IMR-90 (cell line): ENCODE data around the gene RAD51B. TPM values are rescaled to one million over a fixed set of nuclear protein-coding genes. Genes with fewer than 3 reads are reported as not detected.

Experiments used
- ATAC-seq: fragments of 200-7000 bp; cut with Tn5 transposase; 2 replicates; pipeline ENCODE4 v1.9.1; 2020; ENCODE audit warnings: low read depth, mild to moderate bottlenecking, moderate library complexity
- BruUV-seq: library from RNA; stranded (reverse); fragments of 400-500 nt; replicated peaks from 2 replicates; lab custom pipeline; 2021; lab: Mats Ljungman, UMichigan
- CTCF ChIA-PET: fragments of 300-600 bp; formaldehyde crosslinking; extraction: SDS; loops from one replicate; lab custom pipeline; 2021; ENCODE audit warnings: antibody characterized with exemption; lab: Yijun Ruan, JAX
- POLR2A ChIA-PET: fragments of 300-600 bp; sonication (Branson Sonifier 250); formaldehyde crosslinking; loops from one replicate; lab custom pipeline; 2022; ENCODE audit warnings: antibody characterized with exemption; ENCODE audit not compliant: unreplicated experiment; lab: Charles Lee
- DNase-seq: peaks from one replicate; pipeline ENCODE4 v3.0.0; 2013
- H2AFZ ChIP-seq: replicated peaks from 2 replicates; pipeline ENCODE3; 2013; ENCODE audit warnings: low read length, mild to moderate bottlenecking; ENCODE audit not compliant: poor library complexity
- H2AK5ac ChIP-seq: 2 replicates; pipeline ENCODE4 v1.6.1; 2013; ENCODE audit warnings: low read depth, low read length, inconsistent platforms
- H2AK9ac ChIP-seq: replicated peaks from 2 replicates; pipeline ENCODE3; 2013; ENCODE audit warnings: mild to moderate bottlenecking, low read depth, low read length, moderate library complexity; ENCODE audit not compliant: poor library complexity
- H2BK120ac ChIP-seq: 2 replicates; pipeline ENCODE4 v1.6.1; 2013; ENCODE audit warnings: low read depth, low read length, inconsistent platforms
- H2BK15ac ChIP-seq: 3 replicates; pipeline ENCODE4 v1.6.1; 2013; ENCODE audit warnings: low read depth, low read length, inconsistent platforms
- H2BK20ac ChIP-seq: 2 replicates; pipeline ENCODE4 v1.6.1; 2013; ENCODE audit warnings: low read depth, mild to moderate bottlenecking, inconsistent platforms, low read length, moderate library complexity
- H2BK5ac ChIP-seq: 2 replicates; pipeline ENCODE4 v1.6.1; 2013; ENCODE audit warnings: mild to moderate bottlenecking, low read depth, low read length, inconsistent platforms; ENCODE audit not compliant: poor library complexity, severe bottlenecking
- H3K14ac ChIP-seq: replicated peaks from 2 replicates; pipeline ENCODE4 v1.6.1; 2013; ENCODE audit warnings: low read depth, low read length, inconsistent platforms
- H3K18ac ChIP-seq: 2 replicates; pipeline ENCODE4 v1.6.1; 2013; ENCODE audit warnings: low read depth, low read length, control low read depth
- H3K23ac ChIP-seq: 2 replicates; pipeline ENCODE4 v1.6.1; 2013; ENCODE audit warnings: low read depth, low read length, inconsistent platforms
- H3K27ac ChIP-seq: 2 replicates; pipeline ENCODE4 v1.5.1; 2013; ENCODE audit warnings: mild to moderate bottlenecking, control low read depth, low read length; ENCODE audit not compliant: insufficient read depth
- H3K27me3 ChIP-seq: 2 replicates; pipeline ENCODE4 v1.6.1; 2013; ENCODE audit warnings: low read length; ENCODE audit not compliant: control insufficient read depth, insufficient read depth
- H3K36me3 ChIP-seq: 2 replicates; pipeline ENCODE4 v1.6.1; 2013; ENCODE audit warnings: low read length, mixed read lengths; ENCODE audit not compliant: control insufficient read depth, insufficient read depth
- H3K4ac ChIP-seq: 2 replicates; pipeline ENCODE4 v1.6.1; 2013; ENCODE audit warnings: low read depth, low read length, inconsistent platforms
- H3K4me1 ChIP-seq: 2 replicates; pipeline ENCODE4 v1.6.1; 2013; ENCODE audit warnings: low read length, mixed read lengths; ENCODE audit not compliant: control insufficient read depth, insufficient read depth
- H3K4me2 ChIP-seq: 2 replicates; pipeline ENCODE4 v1.6.1; 2013; ENCODE audit warnings: low read depth, mild to moderate bottlenecking, control low read depth, low read length, moderate library complexity
- H3K4me3 ChIP-seq: 2 replicates; pipeline ENCODE4 v1.5.1; 2013; ENCODE audit warnings: low read depth, mild to moderate bottlenecking, control low read depth, low read length, moderate library complexity; ENCODE audit not compliant: insufficient read depth
- H3K56ac ChIP-seq: 2 replicates; pipeline ENCODE4 v1.6.1; 2013; ENCODE audit warnings: low read length, inconsistent platforms; ENCODE audit not compliant: insufficient read depth; ENCODE audit errors: extremely low read depth
- H3K79me1 ChIP-seq, 2 experiments: 2 replicates each; pipeline ENCODE4 v1.6.1; 2013; ENCODE audit warnings: low read length in 2 of 2, inconsistent platforms in 1 of 2, low read depth in 1 of 2
- H3K9ac ChIP-seq: 2 replicates; pipeline ENCODE4 v1.6.1; 2013; ENCODE audit warnings: low read depth, low read length, control low read depth
- H3K9me1 ChIP-seq: 2 replicates; pipeline ENCODE4 v1.6.1; 2013; ENCODE audit warnings: low read length, inconsistent platforms; ENCODE audit not compliant: insufficient read depth
- H3K9me3 ChIP-seq: 2 replicates; pipeline ENCODE4 v1.6.1; 2013; ENCODE audit warnings: low read length; ENCODE audit not compliant: control insufficient read depth, insufficient read depth
- H4K20me1 ChIP-seq: 2 replicates; pipeline ENCODE4 v1.6.1; 2013; ENCODE audit warnings: low read length, inconsistent platforms; ENCODE audit not compliant: insufficient read depth
- H4K5ac ChIP-seq: 2 replicates; pipeline ENCODE4 v1.6.1; 2013; ENCODE audit warnings: mild to moderate bottlenecking, low read depth, low read length, control low read depth
- H4K8ac ChIP-seq, 2 experiments: 2 replicates each; pipeline ENCODE4 v1.6.1; 2013; ENCODE audit warnings: low read depth in 2 of 2, low read length in 2 of 2, control low read depth in 1 of 2, inconsistent platforms in 1 of 2
- H4K91ac ChIP-seq: 2 replicates; pipeline ENCODE4 v1.6.1; 2013; ENCODE audit warnings: low read depth, low read length, inconsistent platforms; ENCODE audit not compliant: insufficient read depth
- BHLHE40 ChIP-seq: fragments of 150-350 bp; IDR thresholded peaks from 2 replicates; pipeline ENCODE4 v1.6.1; 2016; ENCODE audit warnings: mild to moderate bottlenecking, low read depth, low read length
- CEBPB ChIP-seq: IDR thresholded peaks from 2 replicates; pipeline ENCODE4 v1.6.1; 2012; ENCODE audit warnings: low read depth, low read length, improper control_type of control experiment
- CHD1 ChIP-seq: IDR thresholded peaks from 2 replicates; pipeline ENCODE4 v1.6.1; 2012; ENCODE audit warnings: low read depth, low read length, improper control_type of control experiment
- FOS ChIP-seq: fragments of 150-350 bp; IDR thresholded peaks from 2 replicates; pipeline ENCODE4 v1.6.1; 2016; ENCODE audit warnings: low read depth, low read length
- MAFK ChIP-seq: IDR thresholded peaks from 2 replicates; pipeline ENCODE4 v1.6.1; 2012; ENCODE audit warnings: low read depth, low read length, improper control_type of control experiment
- MAZ ChIP-seq: IDR thresholded peaks from 2 replicates; pipeline ENCODE4 v1.6.1; 2012; ENCODE audit warnings: low read depth, mild to moderate bottlenecking, low read length, improper control_type of control experiment, moderate library complexity, borderline replicate concordance
- MXI1 ChIP-seq: IDR thresholded peaks from 2 replicates; pipeline ENCODE4 v1.6.1; 2012; ENCODE audit warnings: low read depth, mild to moderate bottlenecking, low read length, moderate library complexity, borderline replicate concordance
- NFE2L2 ChIP-seq: fragments of 150-350 bp; IDR thresholded peaks from 2 replicates; pipeline ENCODE4 v1.6.1; 2016; ENCODE audit warnings: low read depth, mild to moderate bottlenecking, low read length
- POLR2A ChIP-seq: IDR thresholded peaks from 2 replicates; pipeline ENCODE4 v1.6.1; 2012; ENCODE audit warnings: mild to moderate bottlenecking, low read depth, low read length
- RAD21 ChIP-seq: IDR thresholded peaks from 2 replicates; pipeline ENCODE4 v1.6.1; 2012; ENCODE audit warnings: low read length, improper control_type of control experiment
- RCOR1 ChIP-seq: IDR thresholded peaks from 2 replicates; pipeline ENCODE4 v1.6.1; 2012; ENCODE audit warnings: mild to moderate bottlenecking, low read length, improper control_type of control experiment; ENCODE audit not compliant: insufficient replicate concordance
- RFX5 ChIP-seq: IDR thresholded peaks from 2 replicates; pipeline ENCODE4 v1.8.0; 2012; ENCODE audit warnings: low read depth, mild to moderate bottlenecking, low read length, moderate library complexity
- SMC3 ChIP-seq: fragments of 150-350 bp; IDR thresholded peaks from 2 replicates; pipeline ENCODE4 v1.6.1; 2016; ENCODE audit warnings: low read depth, mild to moderate bottlenecking, antibody characterized with exemption, low read length, moderate library complexity
- WGBS, 2 experiments: methylation state at CpG; one replicate each; pipeline versions ENCODE4 v1.1.5 to v1.1.7; 2013; ENCODE audit warnings: missing lambda C conversion rate in 2 of 2; ENCODE audit not compliant: insufficient read length in 1 of 2; ENCODE audit errors: extremely low coverage in 2 of 2; 5-methylcytosine and 5-hydroxymethylcytosine counted together
- dilution Hi-C: fragments of 300-500 bp; cut with HindIII; formaldehyde crosslinking; loops from one replicate; pipeline ENCODE4 v1.14.3; 2018; ENCODE audit warnings: low sequenced_read_pairs; ENCODE audit not compliant: unreplicated experiment
- in situ Hi-C: fragments of 300-500 bp; cut with MboI; formaldehyde crosslinking; loops from 3 replicates; pipeline ENCODE4 v1.14.3; 2019; ENCODE audit warnings: low sequenced_read_pairs, inconsistent platforms, mixed read lengths
- intact Hi-C: fragments of 100-400 bp; cut with micrococcal nuclease; formaldehyde crosslinking; loops from 2 replicates; pipeline ENCODE4 v1.10.0; 2022
- polyA plus RNA-seq, 3 experiments: library from polyadenylated mRNA; depleted of rRNA; stranded (reverse); fragments of >200 nt; gene quantifications; 2 replicates each; pipeline ENCODE4 v1.2.3, GENCODE V29; 2012; ENCODE audit warnings: low replicate concordance in 1 of 3
- total RNA-seq: library from RNA; depleted of rRNA; stranded (reverse); fragments of >200 nt; gene quantifications from 2 replicates; pipeline ENCODE4 v1.2.3, GENCODE V29; 2012
- TF ChIP-seq, protein P1 (sequence below): fragments of 150-350 bp; IDR thresholded peaks from 2 replicates; pipeline ENCODE4 v1.6.1; 2016; ENCODE audit warnings: low read depth, mild to moderate bottlenecking, low read length, moderate library complexity, borderline replicate concordance
- TF ChIP-seq, protein P2 (sequence below): conservative IDR thresholded peaks from 2 replicates; pipeline ENCODE4 v1.5.1; 2012; ENCODE audit warnings: mild to moderate bottlenecking, low read depth, low read length, improper control_type of control experiment
- TF ChIP-seq, protein P3 (sequence below): fragments of 150-350 bp; IDR thresholded peaks from 2 replicates; pipeline ENCODE4 v1.6.1; 2017; ENCODE audit warnings: mild to moderate bottlenecking, antibody characterized with exemption, low read length, low read depth

RAD51B gene
- total and polyA plus RNA-seq, 2 of the 4 experiments (the other 2 are of a cell fraction) = 5.1 to 18.8 TPM

DNA sequence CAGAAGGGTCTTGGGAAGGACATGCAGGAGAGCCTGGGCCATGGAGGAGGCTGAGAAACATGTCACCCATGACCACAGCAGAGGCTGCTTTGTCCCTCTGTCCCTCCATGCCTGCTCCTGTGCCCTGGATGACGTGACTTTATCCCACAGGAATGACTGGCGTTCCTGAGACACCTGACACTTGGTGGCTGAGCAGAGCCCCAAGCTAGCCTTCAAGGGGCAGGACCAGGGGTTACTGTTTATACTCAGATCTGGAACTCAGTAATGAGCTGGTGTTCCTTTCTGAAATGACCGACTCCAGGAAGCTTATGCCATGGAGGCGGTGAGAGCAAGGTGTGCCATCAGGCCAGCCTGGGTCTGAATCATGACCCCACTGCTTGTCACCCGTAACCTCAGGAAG is 929.1 kb downstream of the RAD51B start:
- Histone ChIP-seq H4K5ac (no peak overlapping the region), H3K27ac (no peak overlapping the region), H2AK5ac (peak overlapping the region; percentile 27; the same call in 1 of the 2 replicates), H3K14ac (no peak overlapping the region), H2BK20ac (no peak overlapping the region), H3K36me3 (no peaks in the 10 kb centered on the region), H2AFZ (no peak overlapping the region), H3K56ac (no peak overlapping the region), H3K4me2 (no peak overlapping the region), H3K9ac (no peak overlapping the region), H3K18ac (no peak overlapping the region), H3K4me3 (no peak overlapping the region), H4K20me1 (no peaks in the 10 kb centered on the region), H4K8ac (no peak overlapping the region), H3K4me1 (no peaks in the 10 kb centered on the region), H2BK15ac (no peak overlapping the region), H2BK120ac (no peak overlapping the region), H2BK5ac (no peak overlapping the region), H3K9me1 (no peaks in the 10 kb centered on the region), H3K4ac (no peak overlapping the region), H3K79me1 (no peaks in the 10 kb centered on the region), H3K9me3 (no peaks in the 10 kb centered on the region), H3K23ac (no peak overlapping the region), H2AK9ac (no peak overlapping the region), H4K91ac (no peak overlapping the region), H3K27me3 (peaks cover 3% of the 10 kb centered on the region; the same call in 1 of the 2 replicates)
- POLR2A ChIA-PET = interaction anchor here (0.7 kb wide), 1 partner anchor 32 kb away, joined by 3 read pairs; no protein-coding TSS in a partner anchor
- intact Hi-C loops (no loop called here), dilution Hi-C loops (no loop called here), in situ Hi-C loops (no loop called here)
- no peak for DNase-seq
- ATAC-seq = no peak
- WGBS, 2 experiments = 96% methylated on average over 4 of the region's 5 CpGs; no CpG with 5 or more reads in 1 of the 2 experiments
- TF ChIP-seq RAD21 (no peak), BHLHE40 (no peak), NFE2L2 (no peak), MAZ (no peak), POLR2A (no peak), CHD1 (no peak), CEBPB (no peak), MXI1 (no peak), MAFK (no peak), RFX5 (no peak), FOS (no peak), SMC3 (no peak), RCOR1 (no peak)
- TF ChIP-seq, protein P1, sequence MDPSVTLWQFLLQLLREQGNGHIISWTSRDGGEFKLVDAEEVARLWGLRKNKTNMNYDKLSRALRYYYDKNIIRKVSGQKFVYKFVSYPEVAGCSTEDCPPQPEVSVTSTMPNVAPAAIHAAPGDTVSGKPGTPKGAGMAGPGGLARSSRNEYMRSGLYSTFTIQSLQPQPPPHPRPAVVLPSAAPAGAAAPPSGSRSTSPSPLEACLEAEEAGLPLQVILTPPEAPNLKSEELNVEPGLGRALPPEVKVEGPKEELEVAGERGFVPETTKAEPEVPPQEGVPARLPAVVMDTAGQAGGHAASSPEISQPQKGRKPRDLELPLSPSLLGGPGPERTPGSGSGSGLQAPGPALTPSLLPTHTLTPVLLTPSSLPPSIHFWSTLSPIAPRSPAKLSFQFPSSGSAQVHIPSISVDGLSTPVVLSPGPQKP = no peak
- TF ChIP-seq, protein P2, sequence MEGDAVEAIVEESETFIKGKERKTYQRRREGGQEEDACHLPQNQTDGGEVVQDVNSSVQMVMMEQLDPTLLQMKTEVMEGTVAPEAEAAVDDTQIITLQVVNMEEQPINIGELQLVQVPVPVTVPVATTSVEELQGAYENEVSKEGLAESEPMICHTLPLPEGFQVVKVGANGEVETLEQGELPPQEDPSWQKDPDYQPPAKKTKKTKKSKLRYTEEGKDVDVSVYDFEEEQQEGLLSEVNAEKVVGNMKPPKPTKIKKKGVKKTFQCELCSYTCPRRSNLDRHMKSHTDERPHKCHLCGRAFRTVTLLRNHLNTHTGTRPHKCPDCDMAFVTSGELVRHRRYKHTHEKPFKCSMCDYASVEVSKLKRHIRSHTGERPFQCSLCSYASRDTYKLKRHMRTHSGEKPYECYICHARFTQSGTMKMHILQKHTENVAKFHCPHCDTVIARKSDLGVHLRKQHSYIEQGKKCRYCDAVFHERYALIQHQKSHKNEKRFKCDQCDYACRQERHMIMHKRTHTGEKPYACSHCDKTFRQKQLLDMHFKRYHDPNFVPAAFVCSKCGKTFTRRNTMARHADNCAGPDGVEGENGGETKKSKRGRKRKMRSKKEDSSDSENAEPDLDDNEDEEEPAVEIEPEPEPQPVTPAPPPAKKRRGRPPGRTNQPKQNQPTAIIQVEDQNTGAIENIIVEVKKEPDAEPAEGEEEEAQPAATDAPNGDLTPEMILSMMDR = no peak
- TF ChIP-seq, protein P3, sequence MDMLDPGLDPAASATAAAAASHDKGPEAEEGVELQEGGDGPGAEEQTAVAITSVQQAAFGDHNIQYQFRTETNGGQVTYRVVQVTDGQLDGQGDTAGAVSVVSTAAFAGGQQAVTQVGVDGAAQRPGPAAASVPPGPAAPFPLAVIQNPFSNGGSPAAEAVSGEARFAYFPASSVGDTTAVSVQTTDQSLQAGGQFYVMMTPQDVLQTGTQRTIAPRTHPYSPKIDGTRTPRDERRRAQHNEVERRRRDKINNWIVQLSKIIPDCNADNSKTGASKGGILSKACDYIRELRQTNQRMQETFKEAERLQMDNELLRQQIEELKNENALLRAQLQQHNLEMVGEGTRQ = no peak
- CTCF ChIA-PET = no interaction called here
- BruUV-seq = no TSS peak
